Neural cell (in vitro differentiated cells): Measurements from ENCODE around the gene ING5.

Source experiments
- CTCF ChIP-seq: fragments of 450-650 bp; IDR thresholded peaks from 2 replicates; pipeline ENCODE4 v1.5.1; 2014; ENCODE audit warnings: antibody characterized with exemption, mild to moderate bottlenecking, moderate library complexity; ENCODE audit not compliant: poor library complexity, severe bottlenecking
- EP300 ChIP-seq: fragments of 450-650 bp; conservative IDR thresholded peaks from 2 replicates; pipeline ENCODE4 v1.6.1; 2014; ENCODE audit warnings: antibody characterized with exemption, mild to moderate bottlenecking, moderate library complexity; ENCODE audit not compliant: poor library complexity, severe bottlenecking
- EZH2 ChIP-seq: fragments of 200-600, 300-800 bp; shearing (Covaris generic), sonication (generic); IDR thresholded peaks from 2 replicates; pipeline ENCODE4 v1.6.1; 2014; ENCODE audit warnings: antibody characterized with exemption, low read length, borderline replicate concordance, mild to moderate bottlenecking; ENCODE audit not compliant: insufficient read depth, poor library complexity, severe bottlenecking
- POLR2AphosphoS5 ChIP-seq: IDR thresholded peaks from 2 replicates; pipeline ENCODE4 v1.6.1; 2012
- RAD21 ChIP-seq: fragments of 450-650 bp; conservative IDR thresholded peaks from 2 replicates; pipeline ENCODE4 v1.6.1; 2014; ENCODE audit warnings: antibody characterized with exemption, mild to moderate bottlenecking, moderate library complexity
- REST ChIP-seq: IDR thresholded peaks from 2 replicates; pipeline ENCODE4 v1.6.1; 2012; ENCODE audit warnings: borderline replicate concordance
- SMC3 ChIP-seq: fragments of 450-650 bp; conservative IDR thresholded peaks from 2 replicates; pipeline ENCODE4 v1.6.1; 2014; ENCODE audit warnings: antibody characterized with exemption, mild to moderate bottlenecking, moderate library complexity; ENCODE audit not compliant: poor library complexity
- TAF1 ChIP-seq: IDR thresholded peaks from 2 replicates; pipeline ENCODE4 v1.6.1; 2012; ENCODE audit warnings: low read depth

- TF ChIP-seq CTCF (no peak), TAF1 (no peak), REST (no peak), POLR2AphosphoS5 (no peak), EZH2 (no peak), RAD21 (no peak), EP300 (no peak), SMC3 (no peak)
These were observed 34.3 kb downstream of the ING5 start for GRCh38 chr2:241736111-241736510.
